ENCODE data around the gene NUDT5.

GRCh38 chr10:12179606-12180170, 16.0 kb downstream of the NUDT5 start:
- TF ChIP-seq CTCF (IDR thresholded peaks at IDR 0.05; ENCODE audit: poor library complexity, severe bottlenecking) (no peak), EZH2 (IDR thresholded peaks at IDR 0.05; ENCODE audit: borderline replicate concordance, insufficient read depth, low read length, poor library complexity, severe bottlenecking) (no peak), RAD21 (conservative IDR thresholded peaks at IDR 0.05) (no peak), POLR2AphosphoS5 (IDR thresholded peaks at IDR 0.05) (no peak), TAF1 (IDR thresholded peaks at IDR 0.05; ENCODE audit: low read depth) (no peak)
- TF ChIP-seq, protein P1, sequence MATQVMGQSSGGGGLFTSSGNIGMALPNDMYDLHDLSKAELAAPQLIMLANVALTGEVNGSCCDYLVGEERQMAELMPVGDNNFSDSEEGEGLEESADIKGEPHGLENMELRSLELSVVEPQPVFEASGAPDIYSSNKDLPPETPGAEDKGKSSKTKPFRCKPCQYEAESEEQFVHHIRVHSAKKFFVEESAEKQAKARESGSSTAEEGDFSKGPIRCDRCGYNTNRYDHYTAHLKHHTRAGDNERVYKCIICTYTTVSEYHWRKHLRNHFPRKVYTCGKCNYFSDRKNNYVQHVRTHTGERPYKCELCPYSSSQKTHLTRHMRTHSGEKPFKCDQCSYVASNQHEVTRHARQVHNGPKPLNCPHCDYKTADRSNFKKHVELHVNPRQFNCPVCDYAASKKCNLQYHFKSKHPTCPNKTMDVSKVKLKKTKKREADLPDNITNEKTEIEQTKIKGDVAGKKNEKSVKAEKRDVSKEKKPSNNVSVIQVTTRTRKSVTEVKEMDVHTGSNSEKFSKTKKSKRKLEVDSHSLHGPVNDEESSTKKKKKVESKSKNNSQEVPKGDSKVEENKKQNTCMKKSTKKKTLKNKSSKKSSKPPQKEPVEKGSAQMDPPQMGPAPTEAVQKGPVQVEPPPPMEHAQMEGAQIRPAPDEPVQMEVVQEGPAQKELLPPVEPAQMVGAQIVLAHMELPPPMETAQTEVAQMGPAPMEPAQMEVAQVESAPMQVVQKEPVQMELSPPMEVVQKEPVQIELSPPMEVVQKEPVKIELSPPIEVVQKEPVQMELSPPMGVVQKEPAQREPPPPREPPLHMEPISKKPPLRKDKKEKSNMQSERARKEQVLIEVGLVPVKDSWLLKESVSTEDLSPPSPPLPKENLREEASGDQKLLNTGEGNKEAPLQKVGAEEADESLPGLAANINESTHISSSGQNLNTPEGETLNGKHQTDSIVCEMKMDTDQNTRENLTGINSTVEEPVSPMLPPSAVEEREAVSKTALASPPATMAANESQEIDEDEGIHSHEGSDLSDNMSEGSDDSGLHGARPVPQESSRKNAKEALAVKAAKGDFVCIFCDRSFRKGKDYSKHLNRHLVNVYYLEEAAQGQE (IDR thresholded peaks at IDR 0.05; ENCODE audit: borderline replicate concordance): no peak
